Keratinocyte (primary cell): ENCODE results near the gene SHC3. TPM values are rescaled to one million over a fixed set of nuclear protein-coding genes. Genes with fewer than 3 reads are reported as not detected.

Experiments used
- DNase-seq: peaks from one replicate; pipeline ENCODE4 v3.0.0-alpha.2; 2011; ENCODE audit warnings: low read depth, missing footprints, low spot score
- FAIRE-seq: peaks from 2 replicates; lab custom pipeline; 2011; peaks lifted over from hg19 to GRCh38; lab: Jason Lieb, UNC
- H2AFZ ChIP-seq: 2 replicates; pipeline ENCODE4 v1.6.0; 2012; ENCODE audit warnings: low read length, control low read depth, inconsistent platforms; ENCODE audit not compliant: control insufficient read depth
- H3K27ac ChIP-seq: 2 replicates; pipeline ENCODE4 v1.5.1; 2011; ENCODE audit warnings: low read length; ENCODE audit not compliant: control insufficient read depth, insufficient read depth
- H3K27me3 ChIP-seq: 3 replicates; pipeline ENCODE4 v1.6.0; 2011; ENCODE audit warnings: low read length; ENCODE audit not compliant: control insufficient read depth, insufficient read depth; ENCODE audit errors: extremely low read depth
- H3K36me3 ChIP-seq, 2 experiments: 2 replicates in 1 of 2; 3 replicates in 1 of 2; pipeline ENCODE4 v1.5.1; 2011; ENCODE audit warnings: low read length in 2 of 2, mild to moderate bottlenecking in 1 of 2; ENCODE audit not compliant: control insufficient read depth in 2 of 2, insufficient read depth in 2 of 2; ENCODE audit errors: extremely low read depth in 1 of 2
- H3K4me1 ChIP-seq: 3 replicates; pipeline ENCODE4 v1.5.1; 2011; ENCODE audit warnings: low read length; ENCODE audit not compliant: control insufficient read depth, insufficient read depth; ENCODE audit errors: extremely low read depth
- H3K4me2 ChIP-seq: 3 replicates; pipeline ENCODE4 v1.6.0; 2011; ENCODE audit warnings: low read depth, low read length; ENCODE audit not compliant: control insufficient read depth, insufficient read depth; ENCODE audit errors: extremely low read depth
- H3K4me3 ChIP-seq, 3 experiments: fragments of 200-600 bp in 1 of 3; sonication (generic) in 1 of 3; 2 replicates in 2 of 3; 3 replicates in 1 of 3; pipeline ENCODE4 v1.5.1; 2011 to 2016; ENCODE audit warnings: low read length in 3 of 3, mild to moderate bottlenecking in 3 of 3, control low read depth in 2 of 3, inconsistent platforms in 1 of 3, low read depth in 1 of 3, mixed read lengths in 1 of 3, mixed run types in 1 of 3, moderate library complexity in 1 of 3; ENCODE audit not compliant: control insufficient read depth in 2 of 3, insufficient read depth in 2 of 3; ENCODE audit errors: extremely low read depth in 1 of 3
- H3K79me2 ChIP-seq: 2 replicates; pipeline ENCODE4 v1.6.0; 2012; ENCODE audit warnings: low read length; ENCODE audit not compliant: control insufficient read depth, insufficient read depth
- H3K9ac ChIP-seq: 3 replicates; pipeline ENCODE4 v1.6.0; 2011; ENCODE audit warnings: low read length; ENCODE audit not compliant: control insufficient read depth, insufficient read depth; ENCODE audit errors: extremely low read depth
- H3K9me1 ChIP-seq: 3 replicates; pipeline ENCODE4 v1.6.0; 2011; ENCODE audit warnings: low read length; ENCODE audit not compliant: control insufficient read depth, insufficient read depth; ENCODE audit errors: extremely low read depth
- H3K9me3 ChIP-seq: 2 replicates; pipeline ENCODE4 v1.5.1; 2012; ENCODE audit warnings: low read depth, low read length; ENCODE audit not compliant: control insufficient read depth
- H4K20me1 ChIP-seq: 3 replicates; pipeline ENCODE4 v1.6.0; 2011; ENCODE audit warnings: low read length; ENCODE audit not compliant: control insufficient read depth, insufficient read depth; ENCODE audit errors: extremely low read depth
- CTCF ChIP-seq, 3 experiments: IDR thresholded peaks in 1 of 3; conservative IDR thresholded peaks in 1 of 3; optimal IDR thresholded peaks in 1 of 3; 2 replicates in 2 of 3; 3 replicates in 1 of 3; pipeline versions ENCODE3 to v1.5.1; 2011; ENCODE audit warnings: low read length in 3 of 3, mild to moderate bottlenecking in 3 of 3, moderate library complexity in 2 of 3, control low read depth in 1 of 3, inconsistent platforms in 1 of 3; ENCODE audit not compliant: insufficient read depth in 2 of 3; ENCODE audit errors: extremely low read depth in 1 of 3
- EZH2 ChIP-seq: IDR thresholded peaks from one replicate; pipeline ENCODE4 v1.6.1; 2012; ENCODE audit warnings: inconsistent platforms, mild to moderate bottlenecking, low read length, moderate library complexity
- dilution Hi-C: fragments of 300-500 bp; cut with MboI; formaldehyde crosslinking; loops from one replicate; pipeline ENCODE4 v1.7.0; 2020; ENCODE audit warnings: low sequenced_read_pairs; ENCODE audit not compliant: extremely low pct_ligation_motif_present
- polyA plus RNA-seq, 5 experiments: library from polyadenylated mRNA; depleted of rRNA in 3 of 5; stranded (reverse) in 3 of 5; stranded (forward) in 1 of 5; unstranded in 1 of 5; fragments of >200 nt; gene quantifications; 1 replicate in 1 of 5; 2 replicates in 3 of 5; 3 replicates in 1 of 5; pipeline versions ENCODE4 v1.2.1 to v1.2.3, GENCODE V29; 2011 to 2012; ENCODE audit warnings: missing spikeins in 2 of 5, low read depth in 1 of 5, low replicate concordance in 1 of 5

The SHC3 gene
- polyA plus RNA-seq, 1 donor (not counting 4 experiments of a cell fraction or from before 2014, with no cell fraction given) = 0.03 TPM

- Histone ChIP-seq H3K9me3 (peaks cover 2% of the 10 kb centered on the region), H3K9me1 (no peaks in the 10 kb centered on the region), H3K4me3 (no peak overlapping the region), H3K27ac (no peak overlapping the region), H4K20me1 (no peaks in the 10 kb centered on the region), H3K4me1 (no peaks in the 10 kb centered on the region), H3K27me3 (no peaks in the 10 kb centered on the region), H3K36me3 (no peaks in the 10 kb centered on the region), H3K79me2 (no peaks in the 10 kb centered on the region), H3K9ac (no peak overlapping the region), H3K4me2 (no peak overlapping the region), H2AFZ (no peak overlapping the region)
- DNase-seq (no peak), FAIRE-seq (no peak)
- TF ChIP-seq CTCF (optimal IDR thresholded peaks at IDR 0.05 in 1 of 3, IDR thresholded peaks at IDR 0.05 in 1 of 3, conservative IDR thresholded peaks at IDR 0.05 in 1 of 3; ENCODE audit: extremely low read depth in 1 of 3, insufficient read depth in 2 of 3, low read length in 3 of 3) (no peak), EZH2 (no peak)
- dilution Hi-C loops = no loop called here
Measured at GRCh38 chr9:89194421-89195130, 16.0 kb upstream of the SHC3 start.

DNA sequence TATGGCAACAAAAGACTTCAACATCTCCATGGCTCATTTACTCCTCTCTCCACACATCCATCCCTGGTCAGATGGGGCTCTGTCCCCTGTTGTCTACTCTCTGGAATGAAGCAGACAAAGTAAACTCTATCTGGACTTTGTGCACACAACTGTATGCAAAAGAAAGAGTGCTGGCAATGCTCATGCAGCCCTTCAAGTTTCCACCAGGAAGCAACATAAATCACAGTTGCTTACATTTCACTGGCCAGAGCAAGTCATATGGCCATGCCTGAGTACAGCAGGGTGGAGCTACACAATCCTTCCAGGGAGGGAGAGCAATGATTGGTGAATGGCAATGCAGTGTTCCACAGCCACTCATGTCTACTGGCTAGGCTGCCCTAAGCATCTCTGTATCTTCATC is 12.4 kb upstream of the SHC3 start:
- H4K20me1 ChIP-seq = no peaks in the 10 kb centered on the region
- no peaks in the 10 kb centered on the region for H3K9me1 ChIP-seq
- no peaks in the 10 kb centered on the region for H3K36me3 ChIP-seq
- no peak overlapping the region for H3K9ac ChIP-seq
- TF ChIP-seq EZH2 = no peak
- DNase-seq (no peak), FAIRE-seq (no peak)
- no peaks in the 10 kb centered on the region for H3K27me3 ChIP-seq
- H3K9me3 ChIP-seq = no peaks in the 10 kb centered on the region
- H3K4me1 ChIP-seq = no peaks in the 10 kb centered on the region
- no peak overlapping the region for H3K27ac ChIP-seq
- dilution Hi-C loops = no loop called here
- no peaks in the 10 kb centered on the region for H3K79me2 ChIP-seq
- no peak overlapping the region for H2AFZ ChIP-seq
- H3K4me2 ChIP-seq = no peak overlapping the region
- no peak overlapping the region for H3K4me3 ChIP-seq

DNA sequence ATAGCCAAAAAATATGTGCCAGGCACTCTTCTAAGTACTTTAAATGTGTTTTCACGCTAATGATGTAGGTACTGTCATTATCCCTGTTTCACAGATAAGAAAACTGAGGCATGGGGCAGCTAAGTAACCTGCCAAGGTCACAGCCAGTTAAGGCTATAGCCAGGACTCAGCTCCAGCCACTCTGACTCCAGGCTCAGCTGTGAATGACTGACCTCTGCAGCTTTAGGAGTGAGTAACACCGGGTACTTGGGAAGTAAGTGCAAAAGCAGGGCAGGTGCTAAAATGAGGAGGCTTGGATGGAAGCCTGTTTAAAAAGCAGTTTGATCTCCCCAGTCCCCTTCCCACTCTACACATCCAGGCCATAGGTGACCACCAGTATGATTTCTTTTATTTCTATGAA is 10.6 kb upstream of the SHC3 start:
- Histone ChIP-seq H3K36me3 (no peaks in the 10 kb centered on the region), H2AFZ (no peak overlapping the region), H3K79me2 (no peaks in the 10 kb centered on the region), H3K9ac (no peak overlapping the region), H3K9me1 (no peaks in the 10 kb centered on the region), H3K27me3 (no peaks in the 10 kb centered on the region), H3K4me1 (no peaks in the 10 kb centered on the region), H4K20me1 (no peaks in the 10 kb centered on the region), H3K4me2 (no peak overlapping the region), H3K27ac (no peak overlapping the region), H3K9me3 (no peaks in the 10 kb centered on the region), H3K4me3 (no peak overlapping the region)
- TF ChIP-seq CTCF (optimal IDR thresholded peaks at IDR 0.05 in 1 of 3, IDR thresholded peaks at IDR 0.05 in 1 of 3, conservative IDR thresholded peaks at IDR 0.05 in 1 of 3; ENCODE audit: extremely low read depth in 1 of 3, insufficient read depth in 2 of 3, low read length in 3 of 3) (peak in 1 of 3 experiments; percentile 34), EZH2 (no peak)
- DNase-seq (no peak), FAIRE-seq (no peak)
- dilution Hi-C loops = no loop called here
